Peyer's patch (tissue), 4 donors: Measurements from ENCODE around the gene MRTFB. TPM values are rescaled to one million over a fixed set of nuclear protein-coding genes. Genes with fewer than 3 reads are reported as not detected.

Source experiments
- DNase-seq, 3 donors: peaks; one replicate each; pipeline ENCODE4 v3.0.0-alpha.2; 2017 to 2019
- H3K27ac ChIP-seq, 4 donors: fragments of 200-600 bp; sonication (generic); one replicate each; pipeline ENCODE4 v1.5.1; 2016 to 2019
- H3K27me3 ChIP-seq, 2 donors: fragments of 200-600 bp; sonication (generic); one replicate each; pipeline ENCODE4 v1.5.1; 2019
- H3K36me3 ChIP-seq, 3 donors: fragments of 200-600 bp; sonication (generic); one replicate each; pipeline ENCODE4 v1.5.1; 2016 to 2019
- H3K4me1 ChIP-seq, 4 donors: fragments of 200-600 bp; sonication (generic); one replicate each; pipeline ENCODE4 v1.5.1; 2016 to 2019
- H3K4me3 ChIP-seq, 4 donors: fragments of 200-600 bp; sonication (generic); 1 replicate in 3 of 4; 2 replicates in 1 of 4; pipeline ENCODE4 v1.5.1; 2016 to 2019; ENCODE audit warnings: mild to moderate bottlenecking in 1 of 4
- H3K9me3 ChIP-seq, 4 donors: fragments of 200-600 bp; sonication (generic); one replicate each; pipeline ENCODE4 v1.5.1; 2016 to 2019; ENCODE audit warnings: mild to moderate bottlenecking in 1 of 4
- POLR2A ChIP-seq, 2 donors: fragments of 450-650 bp; IDR thresholded peaks; one replicate each; pipeline ENCODE4 v1.5.1; 2017; ENCODE audit warnings: antibody characterized with exemption in 2 of 2, mild to moderate bottlenecking in 2 of 2, moderate library complexity in 2 of 2
- total RNA-seq, 4 donors: library from RNA; depleted of rRNA; stranded (reverse); fragments of >200 nt; gene quantifications; one replicate each; pipeline ENCODE4 v1.1.0, GENCODE V29; 2016
- TF ChIP-seq, protein P1 (sequence below), 6 experiments: fragments of 450-650 bp in 4 of 6; fragments of 200-600 bp in 2 of 6; sonication (generic) in 1 of 6; IDR thresholded peaks; one replicate each; pipeline ENCODE4 v1.5.1; 2017 to 2019; ENCODE audit warnings: antibody characterized with exemption in 6 of 6, mild to moderate bottlenecking in 3 of 6, moderate library complexity in 1 of 6

Gene MRTFB
- total RNA-seq, 4 donors from 2014 or later, result 42.2 to 136 (median 68.7) TPM

GRCh38 chr16:14095883-14096551, 24.9 kb downstream of the MRTFB start:
- no peak for DNase-seq
- TF ChIP-seq POLR2A (IDR thresholded peaks at IDR 0.05), result no peak
- TF ChIP-seq, protein P1, sequence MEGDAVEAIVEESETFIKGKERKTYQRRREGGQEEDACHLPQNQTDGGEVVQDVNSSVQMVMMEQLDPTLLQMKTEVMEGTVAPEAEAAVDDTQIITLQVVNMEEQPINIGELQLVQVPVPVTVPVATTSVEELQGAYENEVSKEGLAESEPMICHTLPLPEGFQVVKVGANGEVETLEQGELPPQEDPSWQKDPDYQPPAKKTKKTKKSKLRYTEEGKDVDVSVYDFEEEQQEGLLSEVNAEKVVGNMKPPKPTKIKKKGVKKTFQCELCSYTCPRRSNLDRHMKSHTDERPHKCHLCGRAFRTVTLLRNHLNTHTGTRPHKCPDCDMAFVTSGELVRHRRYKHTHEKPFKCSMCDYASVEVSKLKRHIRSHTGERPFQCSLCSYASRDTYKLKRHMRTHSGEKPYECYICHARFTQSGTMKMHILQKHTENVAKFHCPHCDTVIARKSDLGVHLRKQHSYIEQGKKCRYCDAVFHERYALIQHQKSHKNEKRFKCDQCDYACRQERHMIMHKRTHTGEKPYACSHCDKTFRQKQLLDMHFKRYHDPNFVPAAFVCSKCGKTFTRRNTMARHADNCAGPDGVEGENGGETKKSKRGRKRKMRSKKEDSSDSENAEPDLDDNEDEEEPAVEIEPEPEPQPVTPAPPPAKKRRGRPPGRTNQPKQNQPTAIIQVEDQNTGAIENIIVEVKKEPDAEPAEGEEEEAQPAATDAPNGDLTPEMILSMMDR (IDR thresholded peaks at IDR 0.05), result no peak
- Histone ChIP-seq H3K27me3 (no peaks in the 10 kb centered on the region), H3K27ac (peak overlapping the region in 1 of 4 donors; percentile 78), H3K4me1 (peaks cover 0 to 49% (median 0%) of the 10 kb centered on the region in 4 donors), H3K9me3 (no peaks in the 10 kb centered on the region), H3K4me3 (no peak overlapping the region), H3K36me3 (no peaks in the 10 kb centered on the region)

- Histone ChIP-seq H3K27me3 (no peaks in the 10 kb centered on the region), H3K4me1 (peaks cover 0 to 56% (median 0%) of the 10 kb centered on the region in 4 donors), H3K9me3 (no peaks in the 10 kb centered on the region), H3K36me3 (no peaks in the 10 kb centered on the region), H3K27ac (peak overlapping the region in 2 of 4 donors; percentile 44 to 78), H3K4me3 (no peak overlapping the region)
- DNase-seq, result no peak
- TF ChIP-seq, protein P1 (IDR thresholded peaks at IDR 0.05), result no peak
- TF ChIP-seq POLR2A (IDR thresholded peaks at IDR 0.05), result no peak
Measured at GRCh38 chr16:14097182-14097959, 26.3 kb downstream of the MRTFB start.

DNA sequence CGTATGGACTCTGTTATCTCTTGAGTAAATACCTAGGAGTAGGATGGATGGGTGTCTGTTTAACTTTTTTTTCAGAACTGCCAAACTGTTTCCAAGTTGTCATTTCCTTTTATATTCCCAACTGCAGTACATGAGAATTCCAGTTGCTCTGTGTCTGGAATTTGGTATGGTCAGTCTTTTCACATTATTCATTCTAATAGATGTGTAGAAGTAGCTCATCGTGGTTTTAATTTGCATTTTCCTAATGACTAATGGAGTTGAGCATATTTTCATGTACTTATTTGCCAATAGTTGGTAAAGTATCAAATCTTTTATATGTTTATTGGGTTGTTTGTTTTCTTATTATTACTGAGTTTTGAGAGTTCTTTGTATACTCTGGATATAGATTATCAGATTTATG, 27.0 kb downstream of the MRTFB start:
- Histone ChIP-seq H3K36me3 (no peaks in the 10 kb centered on the region), H3K9me3 (no peaks in the 10 kb centered on the region), H3K27me3 (no peaks in the 10 kb centered on the region), H3K4me3 (no peak overlapping the region), H3K27ac (peak overlapping the region in 2 of 4 donors; percentile 44 to 78), H3K4me1 (peaks cover 0 to 63% (median 0%) of the 10 kb centered on the region in 4 donors)
- no peak for DNase-seq
- TF ChIP-seq POLR2A (IDR thresholded peaks at IDR 0.05), result no peak
- TF ChIP-seq, protein P1 (IDR thresholded peaks at IDR 0.05), result no peak

DNA sequence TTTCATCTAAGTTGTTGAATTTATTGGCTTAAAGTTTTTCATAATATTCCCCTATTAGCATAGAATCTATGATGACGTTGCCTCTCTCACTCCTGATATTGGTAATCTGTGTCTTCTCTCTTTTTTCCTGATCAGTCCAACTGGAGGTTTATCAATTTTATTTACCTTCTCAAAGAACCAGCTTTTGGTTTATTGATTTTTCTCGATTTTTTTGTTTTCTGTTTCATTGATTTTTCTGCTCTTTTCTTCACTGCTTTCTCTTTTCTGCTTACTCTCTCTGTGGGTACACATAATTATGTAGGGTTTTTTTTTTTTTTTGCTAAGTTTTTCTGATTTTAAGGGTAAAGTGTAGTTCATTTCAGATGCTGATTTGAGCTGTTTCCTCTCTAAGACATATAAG, 29.7 kb downstream of the MRTFB start:
- Histone ChIP-seq H3K4me3 (no peak overlapping the region), H3K36me3 (no peaks in the 10 kb centered on the region), H3K9me3 (no peaks in the 10 kb centered on the region), H3K27me3 (no peaks in the 10 kb centered on the region), H3K4me1 (peaks cover 0 to 58% (median 0%) of the 10 kb centered on the region in 4 donors), H3K27ac (no peak overlapping the region)
- no peak for TF ChIP-seq POLR2A (IDR thresholded peaks at IDR 0.05)
- TF ChIP-seq, protein P1 (IDR thresholded peaks at IDR 0.05), result no peak
- DNase-seq, result no peak

- H3K9me3 ChIP-seq, result no peaks in the 10 kb centered on the region
- no peak overlapping the region for H3K4me3 ChIP-seq
- no peaks in the 10 kb centered on the region for H3K36me3 ChIP-seq
- peaks cover 0 to 52% (median 0%) of the 10 kb centered on the region in 4 donors for H3K4me1 ChIP-seq
- TF ChIP-seq, protein P1 (IDR thresholded peaks at IDR 0.05), result no peak
- no peak for TF ChIP-seq POLR2A (IDR thresholded peaks at IDR 0.05)
- DNase-seq, result no peak
- no peaks in the 10 kb centered on the region for H3K27me3 ChIP-seq
- H3K27ac ChIP-seq, result no peak overlapping the region
Measured at GRCh38 chr16:14101415-14101814, 30.3 kb downstream of the MRTFB start.
